DND-41 (cell line): ENCODE measurements around the gene ZNF746.

Source experiments
- ATAC-seq: fragments of 200-7000 bp; cut with Tn5 transposase; 3 replicates; pipeline ENCODE4 v1.9.1; 2021; ENCODE audit warnings: low read depth; ENCODE audit not compliant: insufficient read depth
- DNase-seq: peaks from one replicate; pipeline ENCODE4 v3.0.0-alpha.2; 2020
- H2AFZ ChIP-seq: 2 replicates; pipeline ENCODE4 v1.6.0; 2012; ENCODE audit warnings: low read depth, low read length
- H3K27ac ChIP-seq: 2 replicates; pipeline ENCODE4 v1.5.1; 2012; ENCODE audit warnings: low read length, inconsistent platforms
- H3K27me3 ChIP-seq: fragments of 200-600 bp; sonication (generic); 2 replicates; pipeline ENCODE4 v1.6.0; 2012; ENCODE audit warnings: low read length, mild to moderate bottlenecking, inconsistent platforms; ENCODE audit not compliant: insufficient read depth, poor library complexity
- H3K36me3 ChIP-seq: 2 replicates; pipeline ENCODE4 v1.5.1; 2012; ENCODE audit warnings: low read length, inconsistent platforms; ENCODE audit not compliant: insufficient read depth
- H3K4me1 ChIP-seq: 2 replicates; pipeline ENCODE4 v1.5.1; 2012; ENCODE audit warnings: mild to moderate bottlenecking, low read length; ENCODE audit not compliant: insufficient read depth
- H3K4me2 ChIP-seq: 2 replicates; pipeline ENCODE4 v1.6.0; 2012; ENCODE audit warnings: mild to moderate bottlenecking, moderate library complexity, low read length, inconsistent platforms; ENCODE audit not compliant: insufficient read depth
- H3K4me3 ChIP-seq, 2 experiments: fragments of 200-600 bp in 1 of 2; shearing (Covaris generic) in 1 of 2; 2 replicates each; pipeline ENCODE4 v1.5.1; 2012 to 2016; ENCODE audit warnings: inconsistent platforms in 2 of 2, low read length in 2 of 2, mild to moderate bottlenecking in 2 of 2, low read depth in 1 of 2, moderate library complexity in 1 of 2
- H3K79me2 ChIP-seq: 2 replicates; pipeline ENCODE4 v1.6.0; 2012; ENCODE audit warnings: low read length, inconsistent platforms; ENCODE audit not compliant: insufficient read depth
- H3K9ac ChIP-seq: 2 replicates; pipeline ENCODE4 v1.6.0; 2012; ENCODE audit warnings: low read depth, mild to moderate bottlenecking, inconsistent platforms, low read length, moderate library complexity
- H3K9me3 ChIP-seq: 2 replicates; pipeline ENCODE4 v1.5.1; 2012; ENCODE audit warnings: low read length, moderate library complexity, mild to moderate bottlenecking, inconsistent platforms; ENCODE audit not compliant: insufficient read depth, severe bottlenecking
- H4K20me1 ChIP-seq: 2 replicates; pipeline ENCODE4 v1.6.0; 2012; ENCODE audit warnings: low read length; ENCODE audit not compliant: insufficient read depth
- CTCF ChIP-seq: IDR thresholded peaks from 2 replicates; pipeline ENCODE4 v1.5.1; 2012; ENCODE audit warnings: borderline replicate concordance, low read length, moderate library complexity, mild to moderate bottlenecking; ENCODE audit not compliant: poor library complexity, severe bottlenecking; ENCODE audit errors: extremely low read depth
- EZH2 ChIP-seq: IDR thresholded peaks from 3 replicates; pipeline ENCODE4 v1.6.1; 2012; ENCODE audit warnings: borderline replicate concordance, low read depth, mild to moderate bottlenecking, moderate library complexity, low read length, inconsistent platforms; ENCODE audit not compliant: severe bottlenecking

Gene ZNF746

DNA sequence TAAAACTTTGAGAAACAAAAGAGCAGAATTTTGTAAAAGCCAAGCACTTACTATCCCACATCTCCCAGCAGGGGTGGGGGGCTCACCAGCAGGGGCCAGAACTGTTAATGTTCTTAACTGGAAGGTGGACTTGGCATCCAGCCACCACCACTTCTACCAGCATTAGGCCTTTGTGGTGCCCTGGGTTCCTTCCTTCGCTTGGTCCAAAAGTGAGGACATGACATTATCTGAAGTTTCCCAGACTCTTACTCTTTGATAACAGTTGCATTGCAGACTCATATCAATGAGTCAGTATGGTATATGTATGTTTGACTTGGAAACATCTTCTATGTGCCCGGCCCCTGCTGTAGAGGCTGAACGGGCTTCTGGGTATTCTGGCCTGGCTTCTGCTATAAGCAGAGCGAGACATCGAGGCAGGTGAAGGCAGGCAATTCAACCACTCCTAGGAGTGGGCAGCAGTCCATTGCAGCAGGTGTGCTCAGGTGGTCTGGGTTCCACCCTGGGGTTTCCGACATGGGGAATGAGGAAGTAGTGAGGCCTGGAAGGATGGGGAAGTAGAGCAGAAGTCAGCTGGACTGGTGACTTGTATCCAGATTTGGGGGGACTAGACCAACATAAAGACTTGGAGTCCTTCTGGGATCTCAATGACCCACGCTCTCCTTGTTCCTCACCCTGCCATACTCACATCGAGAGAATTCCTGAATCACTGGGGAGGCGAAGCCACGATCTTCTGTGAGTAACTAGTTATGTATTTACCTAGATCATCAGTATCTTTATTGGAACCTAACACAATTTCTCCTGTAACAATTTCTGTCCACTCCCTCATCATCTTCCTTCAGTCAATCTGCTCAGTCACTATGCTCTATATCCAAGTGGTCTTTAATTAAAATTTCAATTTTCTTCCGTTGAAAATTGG, 40.8 kb downstream of the ZNF746 start:
- peaks cover 28% of the 10 kb centered on the region for H3K4me1 ChIP-seq
- no peak for DNase-seq
- H3K36me3 ChIP-seq: peaks cover 38% of the 10 kb centered on the region
- H4K20me1 ChIP-seq: peaks cover 8% of the 10 kb centered on the region
- no peak overlapping the region for H3K4me3 ChIP-seq
- no peak overlapping the region for H3K4me2 ChIP-seq
- no peak for TF ChIP-seq EZH2
- TF ChIP-seq CTCF: no peak
- no peak overlapping the region for H3K9ac ChIP-seq
- H3K27me3 ChIP-seq: peaks cover 4% of the 10 kb centered on the region
- H3K9me3 ChIP-seq: no peaks in the 10 kb centered on the region
- H3K27ac ChIP-seq: no peak overlapping the region
- no peak overlapping the region for H2AFZ ChIP-seq
- H3K79me2 ChIP-seq: peaks cover 42% of the 10 kb centered on the region
- no peak for ATAC-seq

GRCh38 chr7:149455175-149455950, 42.2 kb downstream of the ZNF746 start:
- Histone ChIP-seq H3K9me3 (no peaks in the 10 kb centered on the region), H2AFZ (no peak overlapping the region), H3K4me3 (no peak overlapping the region), H3K4me2 (no peak overlapping the region), H3K79me2 (peaks cover 35% of the 10 kb centered on the region), H3K36me3 (peaks cover 47% of the 10 kb centered on the region), H3K9ac (no peak overlapping the region), H4K20me1 (peaks cover 8% of the 10 kb centered on the region), H3K4me1 (peaks cover 17% of the 10 kb centered on the region), H3K27me3 (no peaks in the 10 kb centered on the region), H3K27ac (no peak overlapping the region)
- TF ChIP-seq CTCF (no peak), EZH2 (no peak)
- ATAC-seq (no peak), DNase-seq (no peak)

DNA sequence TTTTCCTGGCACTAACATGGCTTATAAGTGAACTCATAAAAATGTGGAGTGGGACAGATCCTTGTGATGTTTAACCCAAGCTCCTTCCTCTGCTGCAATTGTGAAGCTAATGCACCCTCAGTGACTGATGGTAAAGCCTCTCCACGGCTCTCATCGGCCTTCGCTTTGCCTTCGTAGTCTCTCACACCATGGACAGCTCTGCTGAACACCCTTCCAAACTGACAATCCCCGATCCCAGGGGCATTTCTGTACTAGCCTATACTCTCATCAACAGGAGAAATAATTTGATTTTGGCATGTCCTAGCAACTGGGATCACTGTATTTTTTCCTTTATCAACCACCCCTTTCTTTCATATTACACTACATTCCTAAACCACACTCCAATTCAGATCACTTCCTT, 42.9 kb downstream of the ZNF746 start:
- no peak overlapping the region for H3K4me3 ChIP-seq
- ATAC-seq (no peak), DNase-seq (no peak)
- H3K27ac ChIP-seq: no peak overlapping the region
- no peak overlapping the region for H3K9ac ChIP-seq
- H3K4me1 ChIP-seq: peaks cover 17% of the 10 kb centered on the region
- H3K4me2 ChIP-seq: no peak overlapping the region
- peaks cover 32% of the 10 kb centered on the region for H3K79me2 ChIP-seq
- H2AFZ ChIP-seq: no peak overlapping the region
- H3K27me3 ChIP-seq: no peaks in the 10 kb centered on the region
- TF ChIP-seq EZH2 (no peak), CTCF (no peak)
- peaks cover 54% of the 10 kb centered on the region for H3K36me3 ChIP-seq
- no peaks in the 10 kb centered on the region for H3K9me3 ChIP-seq
- H4K20me1 ChIP-seq: peaks cover 8% of the 10 kb centered on the region
